HG02885 (cell line): ENCODE measurements around the gene NDUFA13.

Source experiments
- ATAC-seq: cut with Tn5 transposase; IDR thresholded peaks from one replicate; pipeline ENCODE4 v1.9.1; 2021; ENCODE audit warnings: mild to moderate bottlenecking; ENCODE audit not compliant: unreplicated experiment, poor library complexity

The NDUFA13 gene

GRCh38 chr19:19531951-19532805, 16.2 kb downstream of the NDUFA13 start:
- no peak for ATAC-seq

GRCh38 chr19:19532806-19533701, 17.0 kb downstream of the NDUFA13 start:
- no peak for ATAC-seq

- ATAC-seq = no peak
These were observed 17.8 kb downstream of the NDUFA13 start for GRCh38 chr19:19533841-19534240.

- ATAC-seq = no peak
These were observed 18.7 kb downstream of the NDUFA13 start for GRCh38 chr19:19534556-19535265.

- no peak for ATAC-seq
These were observed 19.5 kb downstream of the NDUFA13 start for GRCh38 chr19:19535311-19536191.

GRCh38 chr19:19537075-19538048, 21.3 kb downstream of the NDUFA13 start:
- ATAC-seq = no peak

GRCh38 chr19:19538061-19538784, 22.2 kb downstream of the NDUFA13 start, which contains the start of gene CILP2:
Gene CILP2, plus strand, starts transcription at chr19:19538265. Its CDS starts 85 bp downstream, at chr19:19538350.
- no peak for ATAC-seq

- ATAC-seq = no peak
These were observed 22.8 kb downstream of the NDUFA13 start for GRCh38 chr19:19538785-19539166.

- ATAC-seq = no peak
These were observed 23.7 kb downstream of the NDUFA13 start for GRCh38 chr19:19539698-19540063.

GRCh38 chr19:19540064-19540714, 24.2 kb downstream of the NDUFA13 start:
- ATAC-seq = no peak

- peak; percentile 77 for ATAC-seq
These were observed 24.9 kb downstream of the NDUFA13 start for GRCh38 chr19:19540715-19541515.

- no peak for ATAC-seq
These were observed 25.6 kb downstream of the NDUFA13 start for GRCh38 chr19:19541616-19542015.

- ATAC-seq = no peak
These were observed 26.5 kb downstream of the NDUFA13 start for GRCh38 chr19:19542507-19542906.

- ATAC-seq = no peak
These were observed 27.1 kb downstream of the NDUFA13 start for GRCh38 chr19:19543101-19543500.

- no peak for ATAC-seq
These were observed 27.6 kb downstream of the NDUFA13 start for GRCh38 chr19:19543640-19544039.

- no peak for ATAC-seq
These were observed 28.4 kb downstream of the NDUFA13 start for GRCh38 chr19:19544257-19544953.
